Activated CD4-positive, alpha-beta T cell treated with anti-CD3 and anti-CD28 coated beads, Interleukin-2, amount 50 U/mL, for 16 hours (primary cell): ENCODE measurements around the gene C2orf15.
A peak's percentile ranks its signal among the peaks of the same experiment; 100 is the strongest.
"Not testable (repeated sequence)": the region's sequence is repeated elsewhere in the genome, so short reads cannot be mapped to it uniquely, and the experiment has no call there.

Source experiments
- DNase-seq: peaks from one replicate; pipeline ENCODE4 v3.0.0-alpha.2; 2020

C2orf15 gene

DNA sequence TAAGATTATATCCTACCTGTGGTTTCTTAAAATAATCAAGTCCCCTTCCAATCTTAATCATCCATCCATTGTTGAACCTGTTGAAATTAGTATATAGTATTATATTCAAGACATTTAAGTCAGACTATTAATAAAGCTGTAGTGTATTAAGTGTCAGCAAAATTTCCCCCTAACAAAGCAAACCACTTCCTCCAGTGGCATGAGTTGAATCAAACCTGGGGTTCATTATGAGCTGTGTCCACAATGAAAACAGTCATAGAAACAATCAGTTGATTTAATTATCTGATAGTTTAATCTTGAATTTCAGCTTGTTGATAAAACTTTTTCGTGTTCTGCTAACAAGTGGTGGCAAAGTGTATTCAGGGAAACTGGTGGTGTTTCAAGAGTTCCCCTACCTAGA lies 28.0 kb downstream of the C2orf15 start:
- peak; percentile 43 for DNase-seq

DNA sequence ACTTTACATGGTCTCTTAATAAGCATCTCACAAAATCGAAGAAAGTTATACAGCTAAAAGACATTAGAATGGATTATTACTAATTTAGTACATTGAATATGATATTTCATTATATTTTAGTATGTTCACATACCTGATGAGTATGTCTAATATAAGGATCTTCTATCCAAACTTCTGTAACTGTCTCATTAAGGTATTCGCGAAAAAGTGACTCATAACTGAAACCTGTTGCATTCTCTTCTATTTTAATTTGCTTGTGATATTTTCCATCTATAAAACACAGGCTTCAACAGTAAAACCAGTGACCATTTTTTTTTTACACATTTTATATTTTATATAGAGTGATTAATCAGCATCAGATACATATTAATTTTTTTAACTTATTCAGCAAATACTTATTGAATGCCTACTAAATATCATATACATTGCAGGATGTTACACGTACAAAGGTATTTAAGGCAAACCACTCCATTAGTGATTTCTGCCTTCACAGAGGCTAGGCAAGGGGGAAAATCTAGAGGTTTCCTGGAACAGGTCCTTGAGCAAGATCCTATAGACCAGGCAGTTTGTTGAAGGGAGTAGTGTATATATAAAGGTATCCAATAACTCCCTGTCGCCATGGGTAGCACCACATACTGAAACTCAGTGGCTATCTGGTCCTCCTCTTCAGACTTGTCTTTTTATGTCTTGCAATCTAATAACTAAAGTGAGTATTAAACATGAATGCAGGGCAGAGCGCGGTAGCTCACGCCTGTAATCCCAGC lies 30.1 kb downstream of the C2orf15 start:
- DNase-seq: no peak

DNA sequence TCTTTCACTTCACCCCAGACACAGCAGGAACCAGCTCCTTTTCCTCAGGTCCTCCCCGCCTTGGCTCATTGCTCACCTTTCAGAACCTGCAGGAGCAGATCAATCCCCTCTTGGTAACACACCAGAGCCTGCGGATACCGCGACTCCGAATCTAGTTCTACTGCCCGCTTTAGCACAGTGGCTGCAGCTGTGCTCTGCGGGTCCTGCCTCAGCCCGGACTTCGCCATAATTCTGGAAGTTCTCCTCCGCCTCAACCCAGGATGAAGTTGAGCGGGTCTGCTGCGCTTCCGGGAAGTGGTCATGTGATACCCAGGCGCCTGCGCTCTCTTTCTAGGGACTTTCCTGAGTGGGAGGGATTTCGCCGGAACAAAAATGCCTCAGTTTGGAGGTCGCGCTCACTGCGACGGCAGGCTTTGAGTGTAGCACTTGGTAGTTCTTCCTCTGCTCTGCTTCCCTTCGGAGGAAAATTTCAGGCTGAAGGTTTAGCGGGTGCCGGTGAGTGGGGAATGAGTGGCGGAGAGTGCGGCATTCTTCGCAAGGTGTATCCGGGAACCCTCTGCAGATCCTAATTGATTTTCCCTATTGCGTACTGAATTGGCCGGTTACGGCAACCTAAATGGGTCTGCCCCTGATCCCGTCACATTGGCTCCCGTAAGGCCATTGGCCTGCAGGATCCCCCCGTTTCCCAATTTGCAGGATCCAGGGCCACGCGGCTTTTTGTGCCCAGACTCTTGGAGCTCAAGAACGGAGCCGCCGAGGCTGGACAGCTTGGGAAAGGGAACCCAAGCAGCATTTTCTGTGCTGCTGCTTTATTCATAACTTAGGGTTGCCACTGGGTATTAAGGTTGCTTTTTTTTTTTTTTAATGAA lies 39.5 kb downstream of the C2orf15 start, which contains the start of the genes MITD1 and MRPL30:
TSS of gene MITD1 (minus strand) at position 304 of the 869 bp plus-strand sequence. CDS start at position 227, 77 bp downstream.
TSS of gene MRPL30 (plus strand) at position 430 of the 869 bp plus-strand sequence. CDS start 5,020 bp downstream, outside the sequence.
- DNase-seq: peak; percentile 94

DNA sequence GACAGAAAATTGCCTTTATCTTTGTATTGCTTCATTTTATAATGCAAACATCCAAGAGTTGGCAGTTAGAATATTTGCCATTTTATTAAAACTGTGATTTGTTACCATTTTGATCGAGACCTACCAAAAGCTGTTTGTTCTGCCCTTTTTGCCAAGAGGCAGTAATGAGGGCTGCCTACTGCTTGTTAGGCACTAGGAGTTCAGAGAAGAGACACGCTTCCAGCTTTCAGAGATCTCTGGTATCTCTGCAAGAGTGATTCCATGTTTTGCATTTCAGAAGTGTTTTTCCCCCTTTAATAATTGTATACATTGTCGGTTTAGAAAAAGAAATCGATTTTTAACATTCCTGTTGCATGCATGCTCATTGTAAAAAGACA lies 40.1 kb downstream of the C2orf15 start:
- DNase-seq: no peak

DNA sequence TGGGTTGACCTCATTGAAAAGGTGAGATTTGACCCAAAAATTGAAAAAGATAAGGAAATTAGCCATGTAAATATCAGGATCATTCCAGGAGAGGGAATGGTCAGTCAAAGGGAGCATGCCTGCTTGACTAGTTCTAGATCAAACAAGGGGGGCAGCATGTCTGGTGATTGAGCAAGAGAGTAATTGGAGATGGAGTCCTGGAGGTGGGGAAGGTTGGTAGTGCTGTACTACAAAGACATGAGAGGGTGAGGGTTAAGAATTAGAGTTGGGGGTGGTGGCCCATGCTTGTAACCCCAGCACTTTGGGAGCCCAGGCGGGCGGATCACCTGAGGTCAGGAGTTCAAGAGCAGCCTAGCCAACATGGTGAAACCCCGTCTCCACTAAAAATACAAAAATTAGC lies 41.5 kb downstream of the C2orf15 start:
- DNase-seq: no peak

DNA sequence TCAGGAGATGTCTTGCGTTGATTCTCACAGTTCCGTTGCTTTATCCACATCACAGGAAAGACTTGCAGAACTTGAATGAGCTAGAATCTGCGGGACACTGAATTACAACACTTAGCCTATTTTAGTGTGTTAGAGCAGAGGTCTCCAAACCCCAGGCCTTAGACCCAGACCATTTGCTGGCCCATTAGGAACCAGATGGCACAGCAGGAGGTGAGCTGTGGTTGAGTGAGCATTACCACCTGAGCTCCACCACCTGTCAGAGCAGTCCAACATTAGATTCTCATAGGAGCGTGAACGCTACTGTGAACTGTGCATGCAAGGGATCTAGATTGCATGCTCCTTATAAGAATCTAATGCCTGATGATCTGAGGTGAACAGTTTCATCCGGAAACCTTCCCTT lies 43.3 kb downstream of the C2orf15 start:
- DNase-seq: no peak

DNA sequence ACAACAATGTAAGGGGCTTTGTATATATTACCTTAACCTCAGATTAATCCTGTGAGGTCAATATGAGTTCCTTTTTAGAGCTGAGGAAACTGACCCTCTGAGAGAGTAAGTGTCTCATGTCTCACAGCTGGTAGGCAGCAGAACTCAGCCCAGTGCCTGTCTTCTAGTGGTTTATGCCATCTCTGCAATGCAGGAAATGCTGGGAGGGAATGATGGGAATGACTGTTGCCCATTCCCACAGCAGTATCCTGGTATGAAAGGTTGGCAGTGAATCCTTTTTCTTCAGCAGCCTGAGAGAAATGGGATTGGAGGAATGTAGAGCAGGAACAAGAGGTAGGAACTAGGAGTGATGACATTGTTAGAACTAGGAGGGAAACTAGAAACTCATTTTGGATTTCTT lies 45.5 kb downstream of the C2orf15 start:
- DNase-seq: no peak

DNA sequence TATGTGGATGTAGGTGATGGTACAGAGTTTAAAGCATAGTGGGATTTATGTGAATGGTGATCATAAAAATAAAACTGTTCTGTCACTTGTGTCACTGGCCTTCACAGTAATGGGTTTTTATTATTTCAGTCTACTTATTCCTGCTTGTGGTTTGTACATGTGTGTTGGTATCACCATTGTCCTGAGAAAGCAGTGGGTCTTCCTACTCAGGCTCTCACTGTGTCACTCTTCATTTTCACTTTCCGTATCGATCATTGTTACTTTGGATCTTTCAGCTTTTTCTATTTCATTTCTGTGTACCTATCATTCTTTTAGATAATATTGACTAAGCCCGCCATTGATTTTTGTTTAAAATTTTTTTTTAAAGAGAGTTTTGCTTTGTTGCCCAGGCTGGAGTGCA lies 46.9 kb downstream of the C2orf15 start:
- no peak for DNase-seq

DNA sequence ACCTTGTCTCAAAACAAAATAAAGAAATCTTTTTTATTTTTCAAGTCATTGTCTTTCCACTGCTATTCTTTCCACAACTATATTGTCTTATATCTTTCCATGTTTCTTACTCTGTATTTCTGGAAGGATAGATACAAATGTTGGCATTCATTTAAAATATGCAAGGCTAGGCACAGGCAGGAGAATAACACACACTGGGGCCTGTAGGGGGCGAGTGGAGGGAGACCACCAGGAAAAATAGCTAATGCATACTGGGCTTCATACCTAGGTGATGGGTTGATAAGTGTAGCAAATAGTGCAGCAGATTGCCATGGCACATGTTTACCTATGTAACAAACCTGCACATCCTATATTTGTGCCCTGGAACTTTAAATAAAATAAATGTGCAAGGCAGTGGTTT lies 49.0 kb downstream of the C2orf15 start:
- DNase-seq: no peak

DNA sequence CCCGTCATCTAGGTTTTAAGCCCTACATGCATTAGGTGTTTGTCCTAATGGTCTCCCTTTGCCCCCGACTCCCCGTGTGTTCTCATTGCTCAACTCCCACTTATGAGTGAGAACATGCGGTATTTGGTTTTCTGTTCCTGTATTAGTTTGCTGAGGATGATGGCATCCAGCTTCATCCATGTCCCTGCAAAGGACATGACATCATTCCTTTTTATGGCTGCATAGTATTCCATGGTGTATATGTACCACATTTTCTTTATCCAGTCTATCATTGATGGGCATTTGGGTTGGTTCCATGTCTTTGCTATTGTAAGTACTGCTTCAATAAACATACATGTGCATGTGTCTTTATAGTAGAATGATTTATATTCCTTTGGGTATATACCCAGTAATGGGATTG lies 50.9 kb downstream of the C2orf15 start:
- DNase-seq: not testable (repeated sequence)

DNA sequence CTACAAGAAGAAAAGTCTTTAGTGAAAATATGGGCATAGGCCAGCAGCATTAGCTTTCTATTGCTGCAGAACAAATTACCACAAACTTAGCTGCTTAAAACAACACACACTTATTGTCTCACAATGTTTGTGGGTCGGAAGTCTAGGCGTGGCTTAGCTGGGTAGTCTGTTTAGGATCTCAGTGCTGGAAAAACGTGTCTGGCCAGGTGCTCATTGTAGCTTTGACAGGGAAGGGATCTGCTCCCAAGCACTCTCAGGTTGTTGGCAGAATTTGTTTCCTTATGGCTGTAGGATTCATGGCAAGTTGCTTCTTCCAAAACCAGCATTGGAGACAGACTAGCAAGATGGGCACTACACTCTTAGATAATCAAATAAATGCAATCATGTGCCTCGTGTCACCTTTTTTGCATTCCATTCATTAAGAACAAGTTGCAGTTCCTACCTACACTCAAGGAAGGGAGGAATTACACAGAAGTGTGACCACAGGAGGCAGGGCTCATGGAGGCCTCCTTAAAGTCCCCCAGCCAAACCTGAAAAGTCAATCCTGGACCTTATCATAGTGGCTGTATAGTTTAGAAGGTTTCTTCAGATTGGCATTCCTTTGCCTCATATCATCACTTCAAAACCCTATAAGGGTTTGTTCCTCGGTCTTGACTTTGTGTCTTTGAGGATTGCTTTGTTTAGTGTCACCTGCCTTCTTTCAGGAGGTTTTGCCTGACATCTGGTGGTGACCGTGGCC lies 56.8 kb downstream of the C2orf15 start:
- no peak for DNase-seq

DNA sequence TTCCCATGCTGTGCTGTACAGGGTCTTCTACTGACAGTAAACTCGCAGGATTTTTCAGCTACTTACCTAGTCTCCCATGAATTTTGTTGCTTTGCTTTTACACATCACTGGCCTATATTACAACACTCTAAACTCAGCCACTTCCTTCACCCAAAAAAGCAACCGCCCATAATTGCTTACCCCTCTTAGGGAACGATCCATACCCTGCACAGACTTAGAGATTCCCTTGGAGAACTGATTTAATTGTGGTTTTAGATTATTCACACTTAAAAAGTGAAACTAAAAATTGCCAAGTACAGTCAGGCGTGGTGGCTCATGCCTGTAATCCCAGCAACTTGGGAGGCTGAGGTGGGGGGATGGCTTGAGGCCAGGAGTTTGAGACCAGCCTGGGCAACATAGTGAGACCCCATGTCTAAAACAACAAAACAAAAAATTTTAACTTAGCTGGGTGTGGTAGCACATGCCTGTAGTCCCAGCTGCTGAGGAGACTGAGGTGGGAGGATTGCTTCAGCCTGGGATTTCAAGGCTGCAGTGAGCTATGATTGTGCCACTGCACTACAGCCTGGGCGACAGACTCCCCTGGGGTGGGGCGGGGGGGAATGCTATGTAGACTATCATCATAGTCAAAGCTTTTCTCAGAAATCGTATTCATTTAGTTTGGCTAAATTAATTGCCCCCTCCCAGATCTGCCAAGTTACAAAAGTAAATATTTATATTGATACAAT lies 58.7 kb downstream of the C2orf15 start:
- no peak for DNase-seq
